Stimulated activated CD4-positive, alpha-beta T cell treated with anti-CD3 and anti-CD28 coated beads, TNF-alpha, amount 100 ng/mL, for 48 hours (primary cell): ENCODE data around the gene MMD2.

Experiments used
- DNase-seq, 3 donors: peaks; one replicate each; pipeline ENCODE4 v3.0.0-alpha.2; 2020; ENCODE audit warnings: low read depth in 3 of 3

The MMD2 gene

GRCh38 chr7:4959306-4959705 is 319 bp upstream of the MMD2 start:
- no peak for DNase-seq

GRCh38 chr7:4957847-4958476 is 1.0 kb downstream of the MMD2 start:
- DNase-seq = no peak

GRCh38 chr7:4951903-4952636 is 6.9 kb downstream of the MMD2 start:
- no peak for DNase-seq

DNA sequence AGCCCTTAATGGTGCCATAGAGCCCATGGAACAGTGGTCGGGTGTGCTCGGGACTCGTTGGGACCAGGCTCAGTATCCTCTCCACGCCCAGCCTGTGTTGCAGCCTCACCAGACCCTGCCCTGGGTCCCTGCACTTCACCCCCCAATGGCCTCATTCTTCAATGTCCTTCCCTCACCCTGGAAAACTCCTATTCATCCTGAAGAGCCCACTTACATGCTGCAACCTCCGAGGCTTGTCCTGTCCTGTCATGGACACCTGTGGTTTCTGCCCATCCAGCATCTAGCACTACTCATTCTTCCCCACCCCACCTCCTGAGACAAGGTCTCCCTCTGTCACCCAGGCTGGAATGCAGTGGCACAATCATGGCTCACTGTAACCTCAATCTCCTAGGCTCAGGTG is 7.7 kb downstream of the MMD2 start:
- no peak for DNase-seq

GRCh38 chr7:4948402-4948801 is 10.6 kb downstream of the MMD2 start:
- DNase-seq = no peak

- no peak for DNase-seq
Observed at GRCh38 chr7:4945949-4946348, 13.0 kb downstream of the MMD2 start.

- DNase-seq = no peak
Observed at GRCh38 chr7:4944939-4945338, 14.0 kb downstream of the MMD2 start.

DNA sequence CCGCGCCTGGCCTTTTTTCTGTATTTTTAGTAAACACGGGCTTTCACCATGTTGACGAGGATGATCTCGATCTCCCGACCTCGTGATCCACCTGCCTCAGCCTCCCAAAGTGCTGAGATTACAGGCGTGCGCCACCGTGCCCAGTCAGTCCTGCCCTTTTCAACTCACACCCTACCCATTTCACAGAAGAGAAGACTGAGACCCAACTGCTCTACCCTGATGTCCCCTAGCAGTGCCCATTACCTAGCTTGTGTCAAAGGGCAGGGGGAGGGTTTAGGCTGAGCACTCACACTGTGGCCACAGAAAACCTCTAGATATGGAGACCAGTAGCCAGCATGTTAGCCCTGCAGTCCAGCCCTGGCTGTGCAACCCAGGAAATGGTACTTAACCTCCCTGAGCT is 15.7 kb downstream of the MMD2 start:
- DNase-seq = no peak

DNA sequence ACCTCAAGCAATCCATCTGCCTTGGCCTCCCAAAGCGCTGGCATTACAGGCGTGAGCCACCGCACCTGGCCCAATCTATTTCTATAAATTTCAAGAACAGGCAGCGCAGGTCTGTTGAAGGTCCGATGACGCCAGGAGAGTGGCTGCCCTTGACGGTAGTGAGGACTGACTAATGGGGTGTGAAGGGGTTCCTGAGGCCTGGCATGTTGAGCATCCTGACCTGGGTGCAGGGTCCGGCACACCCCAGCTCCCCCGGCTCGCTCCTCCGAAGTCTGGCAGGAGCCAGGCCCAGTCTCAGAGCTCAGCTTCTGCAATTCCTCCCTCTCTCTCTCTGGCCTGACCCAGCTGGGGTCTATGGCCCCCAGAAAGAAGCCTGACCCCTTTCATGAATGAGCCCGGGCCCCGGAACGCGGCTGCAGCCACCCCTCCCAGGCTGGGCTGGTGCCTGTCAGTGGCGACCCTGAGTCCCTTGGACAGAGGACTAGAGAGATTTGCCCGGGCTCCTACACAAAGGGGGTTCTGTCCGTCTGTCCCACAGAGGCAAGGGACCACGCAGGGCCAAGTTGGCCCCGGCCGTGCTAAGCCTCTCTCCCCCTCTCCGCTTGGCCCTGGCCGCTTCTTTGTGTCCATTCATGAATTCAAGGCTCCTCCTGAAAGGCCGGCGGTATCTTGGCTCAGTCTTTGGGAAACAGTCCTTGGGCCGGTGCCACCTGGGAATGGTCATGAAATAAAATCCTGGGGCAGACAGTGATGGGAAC is 18.8 kb downstream of the MMD2 start:
- DNase-seq = no peak

GRCh38 chr7:4937411-4937810 is 21.6 kb downstream of the MMD2 start:
- no peak for DNase-seq

DNA sequence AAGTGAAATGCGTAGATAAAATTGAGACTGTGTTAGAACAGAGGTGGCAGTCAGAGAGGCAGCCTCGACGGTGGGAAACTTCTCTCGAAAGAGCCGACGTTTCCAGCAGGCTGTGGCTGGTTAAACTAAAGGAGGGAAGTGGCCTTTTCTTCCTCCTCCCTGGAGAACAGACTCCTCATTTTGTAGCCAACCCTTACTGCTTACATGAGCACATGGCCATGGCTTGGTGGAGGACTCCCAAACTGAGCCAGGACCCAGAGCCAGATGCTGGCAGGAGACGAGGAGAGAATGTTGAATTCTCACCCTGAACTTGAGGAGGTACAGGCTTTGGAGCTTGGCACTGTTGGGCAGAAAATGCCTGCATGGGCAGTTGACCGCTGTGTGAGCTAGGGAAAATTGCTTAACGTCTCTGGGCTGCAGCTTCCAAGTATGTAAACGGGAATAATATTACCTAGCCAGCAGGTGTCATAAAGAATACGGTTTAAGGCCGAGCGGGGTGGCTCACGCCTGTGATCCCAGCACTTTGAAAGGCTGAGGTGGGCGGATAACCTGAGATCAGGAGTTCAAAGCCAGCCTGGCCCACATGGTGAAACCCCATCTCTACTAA is 24.5 kb downstream of the MMD2 start:
- DNase-seq = no peak

DNA sequence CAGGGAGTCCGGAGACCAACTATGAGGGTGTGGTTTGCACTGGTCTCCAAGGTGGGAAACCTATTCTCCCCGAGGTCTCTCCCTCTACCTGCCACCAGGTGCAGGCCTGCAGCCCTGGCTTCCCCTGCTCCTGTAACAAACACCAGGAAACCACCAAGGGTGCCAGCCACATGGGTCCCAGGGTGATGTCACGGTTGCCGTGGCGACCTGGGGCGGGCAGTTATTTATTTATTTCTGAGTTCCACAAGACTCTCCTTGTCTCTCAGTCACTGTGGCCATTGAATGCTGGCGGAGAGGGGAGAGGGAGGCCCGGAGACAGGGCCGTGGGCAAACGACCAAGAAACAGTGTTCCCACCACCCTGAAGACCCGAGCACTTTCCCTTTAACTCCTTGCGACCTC is 27.0 kb downstream of the MMD2 start:
- DNase-seq = no peak

DNA sequence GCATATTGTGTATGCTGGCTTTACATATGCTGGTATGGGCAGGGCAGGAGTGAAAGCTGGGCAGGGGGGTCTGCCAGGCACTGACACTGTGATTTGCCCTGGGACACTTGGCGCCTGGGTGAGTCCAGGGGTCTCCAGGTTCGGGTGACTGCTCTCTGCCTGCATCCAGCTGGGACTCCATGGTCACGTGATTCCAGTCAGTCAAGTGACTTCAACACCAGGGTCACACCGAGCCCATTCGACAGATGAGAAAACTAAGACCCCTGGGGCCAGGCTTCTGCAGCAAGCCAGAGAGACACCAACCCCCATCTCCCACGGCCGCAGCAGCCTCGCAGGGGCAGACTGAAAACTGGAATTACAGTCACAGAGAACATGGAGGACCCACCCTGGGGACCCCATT is 30.0 kb downstream of the MMD2 start:
- DNase-seq = no peak

DNA sequence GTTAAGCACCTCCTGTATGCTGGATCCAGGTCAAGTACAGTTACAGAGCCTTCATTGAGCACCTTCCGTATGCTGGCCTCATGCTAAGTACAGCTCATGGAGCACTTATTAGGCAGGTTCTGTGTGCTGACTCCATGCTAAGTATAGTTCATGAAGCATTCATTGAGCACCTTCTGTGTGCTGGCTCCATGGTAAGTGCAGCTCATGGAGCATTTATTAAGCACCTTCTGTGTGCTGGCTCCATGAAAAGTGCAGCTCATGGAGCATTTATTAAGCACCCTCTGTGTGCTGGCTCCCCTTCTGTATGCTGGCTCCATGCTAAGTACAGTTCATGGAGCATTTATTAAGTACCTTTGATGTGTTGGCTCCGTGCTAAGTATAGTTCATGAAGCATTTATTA is 30.5 kb downstream of the MMD2 start:
- no peak for DNase-seq

DNA sequence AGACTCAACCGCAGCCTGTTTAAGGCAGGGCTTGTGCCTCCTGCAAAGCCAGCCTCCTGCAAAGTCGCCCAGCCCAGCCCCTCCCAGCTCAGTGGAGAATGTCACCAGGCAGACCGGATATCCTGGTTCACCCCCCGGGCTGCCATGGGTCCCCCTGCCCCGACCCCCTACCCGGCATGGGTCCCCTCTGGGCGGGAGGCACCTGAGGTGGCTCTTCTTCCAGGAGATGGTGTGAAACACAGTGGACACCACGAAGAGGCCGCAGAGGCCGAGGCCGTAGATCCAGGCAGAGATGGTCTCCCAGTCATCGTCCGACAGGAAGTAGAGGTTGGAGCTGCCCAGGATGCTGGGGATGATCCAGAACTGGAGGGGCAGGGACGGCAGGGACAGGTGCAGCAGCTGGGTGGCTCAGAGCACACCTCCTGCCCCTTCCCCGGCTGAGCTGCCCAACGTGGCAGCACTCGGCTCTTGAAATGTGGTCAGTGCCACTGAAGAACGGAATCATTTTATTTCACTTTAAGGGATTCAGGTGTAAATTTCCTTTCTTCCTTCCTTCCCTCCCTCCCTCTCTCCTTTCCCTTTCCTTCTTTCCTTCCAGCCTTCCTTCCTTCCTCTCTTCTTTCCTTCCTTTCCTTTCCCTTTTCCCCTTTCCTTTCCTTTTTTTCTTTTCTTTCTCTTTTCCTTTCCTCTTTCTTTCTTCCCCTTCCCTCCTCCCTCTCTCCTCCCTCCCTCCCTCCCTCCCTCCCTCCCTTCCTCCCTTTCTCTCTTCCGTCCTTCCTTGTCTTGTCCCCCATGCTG is 38.8 kb downstream of the MMD2 start:
- no peak for DNase-seq

DNA sequence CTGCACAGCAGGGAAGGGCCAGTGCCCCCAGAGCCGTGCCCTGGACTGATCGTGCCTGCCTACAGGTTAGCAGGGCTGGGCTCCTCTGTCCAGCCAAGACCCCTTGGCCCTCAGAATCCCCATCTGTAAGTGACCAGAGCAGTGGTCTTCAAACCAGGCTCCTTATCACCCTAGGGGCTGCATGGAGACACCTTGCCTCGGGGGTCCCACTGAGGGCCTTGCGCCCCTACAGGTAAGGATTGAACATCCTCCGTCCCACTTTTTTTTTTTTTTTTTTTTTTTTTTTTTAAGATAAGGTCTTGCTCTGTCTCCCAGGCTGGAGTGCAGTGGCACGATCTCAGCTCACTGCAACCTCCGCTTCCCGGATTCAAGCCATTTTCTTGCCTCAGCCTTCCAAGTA is 42.9 kb downstream of the MMD2 start:
- no peak for DNase-seq

DNA sequence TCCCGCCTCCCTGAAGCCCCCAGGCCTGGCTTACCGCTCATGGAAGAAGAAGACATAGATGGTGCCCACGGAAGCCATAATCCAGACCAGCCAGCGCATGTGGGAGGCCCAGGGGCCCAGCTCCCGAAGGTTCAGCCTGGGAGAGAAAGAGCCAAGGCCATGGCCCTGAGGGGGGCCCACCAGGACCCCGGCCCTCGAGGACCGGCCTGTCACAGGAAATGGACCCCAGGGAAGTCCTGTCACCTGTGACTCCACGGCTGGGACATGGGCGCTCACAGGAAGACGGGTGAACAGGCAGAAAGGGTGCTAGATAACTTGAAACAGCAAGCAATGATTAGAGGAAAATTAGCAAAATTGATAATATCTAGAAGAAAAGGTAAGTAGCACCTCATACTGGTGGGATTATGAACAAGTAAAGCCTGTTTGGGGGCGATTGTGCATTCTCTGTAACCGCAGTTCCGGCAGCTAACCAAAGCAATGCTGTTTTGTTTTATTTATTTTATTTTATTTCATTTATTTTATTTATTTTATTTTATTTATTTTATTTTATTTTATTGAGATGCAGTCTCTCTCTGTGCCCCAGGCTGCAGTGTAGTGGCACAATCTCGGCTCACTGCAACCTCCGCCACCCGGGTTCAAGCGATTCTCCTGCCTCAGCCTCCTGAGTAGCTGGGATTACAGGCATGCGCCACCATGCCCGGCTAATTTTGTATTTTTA is 47.7 kb downstream of the MMD2 start:
- no peak for DNase-seq

GRCh38 chr7:4906682-4907081 is 52.3 kb downstream of the MMD2 start:
- DNase-seq = no peak

DNA sequence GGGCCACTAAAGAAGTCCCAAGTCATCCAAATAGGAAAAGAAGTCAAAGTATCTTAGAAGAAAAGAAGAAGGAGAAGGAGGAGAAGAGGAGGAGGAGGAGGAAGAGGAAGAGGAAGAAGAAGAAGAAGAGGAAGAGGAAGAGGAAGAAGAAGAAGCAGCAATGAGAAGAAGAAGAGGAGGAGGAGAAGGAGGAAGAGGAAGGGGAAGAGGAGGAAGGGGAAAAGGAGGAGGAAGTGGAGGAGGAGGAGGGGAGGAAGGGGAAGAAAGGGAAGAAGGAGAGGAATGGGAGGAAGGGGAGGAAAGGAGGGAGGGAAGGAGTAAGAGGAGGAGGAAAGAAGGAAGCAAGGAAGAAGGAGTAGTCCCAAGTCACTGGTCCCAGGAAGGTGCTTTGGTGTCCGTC is 53.8 kb downstream of the MMD2 start:
- DNase-seq = no peak

GRCh38 chr7:4904346-4904745 is 54.6 kb downstream of the MMD2 start:
- no peak for DNase-seq

DNA sequence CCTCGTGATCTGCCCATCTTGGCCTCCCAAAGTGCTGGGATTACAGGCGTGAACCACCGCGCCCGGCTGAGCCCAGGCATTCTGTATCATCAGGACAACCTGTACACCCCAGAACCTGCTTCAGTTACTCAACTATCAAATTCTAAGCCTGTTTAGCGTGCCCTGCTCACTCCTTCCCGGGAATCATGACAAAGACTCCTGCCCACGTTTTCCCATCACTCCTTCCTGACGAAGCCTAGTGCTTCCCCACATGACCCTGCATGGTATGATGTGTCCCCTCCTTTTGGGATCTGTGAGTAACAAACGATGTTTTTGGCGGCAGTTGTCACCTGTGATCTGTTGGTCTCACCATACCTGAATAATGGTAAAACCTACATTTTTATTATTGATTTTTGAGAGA is 63.2 kb downstream of the MMD2 start:
- no peak for DNase-seq
